K562 (cell line): ENCODE data around the gene CRB2. TPM values are rescaled to one million over a fixed set of nuclear protein-coding genes. Genes with fewer than 3 reads are reported as not detected.
A peak's percentile ranks its signal among the peaks of the same experiment; 100 is the strongest.

ENCODE experiments used
- E2F3 ChIP-seq: fragments of 250-450 bp; sonication (Bioruptor Pico); IDR thresholded peaks from 2 replicates; pipeline ENCODE4 v1.4.0; 2020; ENCODE audit warnings: mild to moderate bottlenecking
- ELF1 ChIP-seq: fragments of 200-800 bp; sonication (Bioruptor generic); IDR thresholded peaks from 2 replicates; pipeline ENCODE4 v1.6.1; 2016; ENCODE audit warnings: missing genetic modification characterization, missing compliant biosample characterization
- FOXA3 ChIP-seq, 2 experiments: fragments of 450-650 bp in 1 of 2; sonication (generic) in 1 of 2; formaldehyde crosslinking; IDR thresholded peaks in 1 of 2; conservative IDR thresholded peaks in 1 of 2; 2 replicates each; pipeline versions ENCODE4 v1.4.0 to v1.8.0; 2020 to 2022; ENCODE audit warnings: mild to moderate bottlenecking in 2 of 2, missing genetic modification reagents in 1 of 2
- GATAD2A ChIP-seq: fragments of 450-650 bp; IDR thresholded peaks from 2 replicates; pipeline ENCODE4 v1.6.1; 2017
- GTF2B ChIP-seq: IDR thresholded peaks from 2 replicates; pipeline ENCODE4 v1.6.1; 2011; ENCODE audit not compliant: insufficient read length; ENCODE audit errors: extremely low read depth
- HIVEP1 ChIP-seq: fragments of 250-450 bp; sonication (Bioruptor Pico); IDR thresholded peaks from 2 replicates; pipeline ENCODE4 v1.4.0; 2020; ENCODE audit warnings: mild to moderate bottlenecking
- ILF3 ChIP-seq: fragments of 450-650 bp; IDR thresholded peaks from 2 replicates; pipeline ENCODE4 v1.6.1; 2018; ENCODE audit warnings: antibody characterized with exemption, mild to moderate bottlenecking, moderate library complexity, borderline replicate concordance
- IRF9 ChIP-seq: fragments of 450-650 bp; IDR thresholded peaks from 2 replicates; pipeline ENCODE4 v1.6.1; 2016; ENCODE audit warnings: missing biosample characterization, missing genetic modification characterization
- L3MBTL2 ChIP-seq: fragments of 450-650 bp; IDR thresholded peaks from 2 replicates; pipeline ENCODE4 v1.6.1; 2016; ENCODE audit warnings: mild to moderate bottlenecking, moderate library complexity
- MTA2 ChIP-seq: fragments of 450-650 bp; IDR thresholded peaks from 2 replicates; pipeline ENCODE4 v1.6.1; 2016; ENCODE audit warnings: low read depth
- RBM25 ChIP-seq: fragments of 200-400 bp; formaldehyde crosslinking; IDR thresholded peaks from 2 replicates; pipeline ENCODE4 v1.6.1; 2018; ENCODE audit warnings: low read length, low read depth, moderate library complexity; ENCODE audit not compliant: severe bottlenecking
- SMAD4 ChIP-seq: fragments of 250-450 bp; sonication (Bioruptor Pico); conservative IDR thresholded peaks from 2 replicates; pipeline ENCODE4 v1.8.0; 2021; ENCODE audit warnings: inconsistent platforms, mild to moderate bottlenecking, moderate library complexity
- SUPT5H ChIP-seq: fragments of 450-650 bp; IDR thresholded peaks from 2 replicates; pipeline ENCODE4 v1.6.1; 2016
- ZEB2 ChIP-seq: fragments of 450-650 bp; IDR thresholded peaks from 2 replicates; pipeline ENCODE4 v1.6.1; 2016
- ZNF699 ChIP-seq: fragments of 250-450 bp; sonication (Bioruptor Pico); IDR thresholded peaks from 2 replicates; pipeline ENCODE4 v1.8.0; 2021; ENCODE audit warnings: mild to moderate bottlenecking, moderate library complexity; ENCODE audit not compliant: insufficient replicate concordance
- polyA plus RNA-seq, 8 experiments: library from polyadenylated mRNA; depleted of rRNA in 4 of 8; stranded (reverse) in 5 of 8; unstranded in 3 of 8; fragments of >200 nt; fragmentation: Nextera tagmentation in 2 of 8; fragmentation: Illumina TruSeq in 1 of 8; extraction: Ambion mirVana in 2 of 8; extraction: Trizol in 1 of 8; gene quantifications; 2 replicates each; pipeline versions ENCODE4 v1.2.1 to v1.2.3, GENCODE V29; 2011 to 2014; ENCODE audit warnings: inconsistent platforms in 1 of 8, missing spikeins in 1 of 8
- total RNA-seq, 7 experiments: library from RNA; depleted of rRNA in 6 of 7; stranded (reverse); fragments of >200 nt in 6 of 7; fragmentation: Illumina TruSeq in 2 of 7; extraction: Trizol in 2 of 7; gene quantifications; 2 replicates each; pipeline versions ENCODE4 v1.2.1 to v1.2.3, GENCODE V29; 2011 to 2021; ENCODE audit warnings: low replicate concordance in 1 of 7
- TF ChIP-seq, protein P1 (sequence below), 3 experiments: fragments of 200-800 bp in 1 of 3; fragments of 250-450 bp in 1 of 3; fragments of 450-650 bp in 1 of 3; sonication (Bioruptor Pico) in 1 of 3; sonication (Bioruptor generic) in 1 of 3; formaldehyde crosslinking in 1 of 3; IDR thresholded peaks; 2 replicates each; pipeline versions ENCODE4 v1.6.1 to v1.8.0; 2016 to 2022; ENCODE audit warnings: mild to moderate bottlenecking in 2 of 3, missing genetic modification characterization in 2 of 3, missing compliant biosample characterization in 1 of 3, moderate library complexity in 1 of 3
- TF ChIP-seq, protein P2 (sequence below): sonication (generic); formaldehyde crosslinking; IDR thresholded peaks from 2 replicates; pipeline ENCODE4 v1.8.0; 2022; ENCODE audit warnings: missing genetic modification reagents, mild to moderate bottlenecking, moderate library complexity, borderline replicate concordance
- TF ChIP-seq, protein P3 (sequence below), 2 experiments: fragments of 450-650 bp in 1 of 2; sonication (generic) in 1 of 2; formaldehyde crosslinking in 1 of 2; IDR thresholded peaks in 1 of 2; conservative IDR thresholded peaks in 1 of 2; 2 replicates each; pipeline versions ENCODE4 v1.6.1 to v1.8.1; 2016 to 2023; ENCODE audit warnings: mild to moderate bottlenecking in 2 of 2, moderate library complexity in 2 of 2, inconsistent platforms in 1 of 2, missing genetic modification reagents in 1 of 2

Gene CRB2
- total and polyA plus RNA-seq, 9 of the 15 experiments (the other 6 are each of a cell fraction or from before 2014, with no cell fraction given) = 0.13 to 1.2 (median 0.25) TPM; not detected in 2

DNA sequence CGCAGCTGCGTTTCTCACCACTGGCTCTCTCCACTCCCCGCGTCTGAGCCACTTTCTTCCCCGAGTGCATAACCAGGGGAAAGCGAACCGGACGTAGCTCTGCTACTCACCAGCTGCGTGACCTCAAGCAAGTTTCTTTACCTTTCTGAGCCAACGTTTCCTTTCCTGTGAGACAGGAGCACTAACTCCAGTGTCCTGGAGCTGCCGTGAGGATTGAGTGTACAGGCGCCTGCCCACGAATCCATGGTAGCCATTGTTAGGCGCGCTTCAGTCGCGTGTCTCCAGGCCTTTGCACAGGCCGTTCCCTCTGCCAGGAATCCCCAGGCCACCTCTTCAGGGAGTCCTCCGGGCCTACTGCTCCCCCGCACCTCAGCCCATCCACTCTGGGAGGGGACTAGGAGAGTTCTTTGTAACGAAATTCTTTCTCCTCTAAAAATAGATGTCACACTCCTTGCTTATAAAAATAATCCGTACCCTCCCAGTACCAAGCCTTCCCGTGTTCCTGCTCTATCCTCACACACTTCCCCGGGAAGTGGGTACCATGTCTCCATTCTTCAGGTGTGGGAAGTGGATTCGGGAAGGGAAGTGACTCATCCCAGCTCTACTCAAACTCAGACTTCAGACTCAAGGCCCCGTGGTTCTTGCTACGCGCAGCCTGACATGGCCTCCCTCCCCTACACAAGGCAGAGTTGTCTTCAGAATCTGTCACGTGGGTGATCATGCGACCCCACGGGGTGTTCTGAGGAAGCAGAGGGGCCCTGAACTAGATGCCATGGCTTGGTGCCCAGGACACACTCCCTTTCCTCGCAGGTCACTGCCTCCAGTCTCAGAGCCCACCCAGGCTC is 16.1 kb upstream of the CRB2 start (continued):
- TF ChIP-seq, protein P1, sequence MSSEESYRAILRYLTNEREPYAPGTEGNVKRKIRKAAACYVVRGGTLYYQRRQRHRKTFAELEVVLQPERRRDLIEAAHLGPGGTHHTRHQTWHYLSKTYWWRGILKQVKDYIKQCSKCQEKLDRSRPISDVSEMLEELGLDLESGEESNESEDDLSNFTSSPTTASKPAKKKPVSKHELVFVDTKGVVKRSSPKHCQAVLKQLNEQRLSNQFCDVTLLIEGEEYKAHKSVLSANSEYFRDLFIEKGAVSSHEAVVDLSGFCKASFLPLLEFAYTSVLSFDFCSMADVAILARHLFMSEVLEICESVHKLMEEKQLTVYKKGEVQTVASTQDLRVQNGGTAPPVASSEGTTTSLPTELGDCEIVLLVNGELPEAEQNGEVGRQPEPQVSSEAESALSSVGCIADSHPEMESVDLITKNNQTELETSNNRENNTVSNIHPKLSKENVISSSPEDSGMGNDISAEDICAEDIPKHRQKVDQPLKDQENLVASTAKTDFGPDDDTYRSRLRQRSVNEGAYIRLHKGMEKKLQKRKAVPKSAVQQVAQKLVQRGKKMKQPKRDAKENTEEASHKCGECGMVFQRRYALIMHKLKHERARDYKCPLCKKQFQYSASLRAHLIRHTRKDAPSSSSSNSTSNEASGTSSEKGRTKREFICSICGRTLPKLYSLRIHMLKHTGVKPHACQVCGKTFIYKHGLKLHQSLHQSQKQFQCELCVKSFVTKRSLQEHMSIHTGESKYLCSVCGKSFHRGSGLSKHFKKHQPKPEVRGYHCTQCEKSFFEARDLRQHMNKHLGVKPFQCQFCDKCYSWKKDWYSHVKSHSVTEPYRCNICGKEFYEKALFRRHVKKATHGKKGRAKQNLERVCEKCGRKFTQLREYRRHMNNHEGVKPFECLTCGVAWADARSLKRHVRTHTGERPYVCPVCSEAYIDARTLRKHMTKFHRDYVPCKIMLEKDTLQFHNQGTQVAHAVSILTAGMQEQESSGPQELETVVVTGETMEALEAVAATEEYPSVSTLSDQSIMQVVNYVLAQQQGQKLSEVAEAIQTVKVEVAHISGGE (CRISPR knock-in tag; IDR thresholded peaks at IDR 0.05) = peak in 1 of 3 experiments; percentile 72; a peak in 2 of 6 replicates
- TF ChIP-seq ELF1 (tag) = no peak
- no peak for TF ChIP-seq RBM25
- no peak for TF ChIP-seq SUPT5H
- TF ChIP-seq HIVEP1 (CRISPR knock-in tag) = no peak
- no peak for TF ChIP-seq FOXA3 (CRISPR knock-in tag; conservative IDR thresholded peaks at IDR 0.05 in 1 of 2, IDR thresholded peaks at IDR 0.05 in 1 of 2)
- TF ChIP-seq E2F3 = no peak
- TF ChIP-seq GATAD2A = no peak
- no peak for TF ChIP-seq GTF2B
- TF ChIP-seq, protein P2, sequence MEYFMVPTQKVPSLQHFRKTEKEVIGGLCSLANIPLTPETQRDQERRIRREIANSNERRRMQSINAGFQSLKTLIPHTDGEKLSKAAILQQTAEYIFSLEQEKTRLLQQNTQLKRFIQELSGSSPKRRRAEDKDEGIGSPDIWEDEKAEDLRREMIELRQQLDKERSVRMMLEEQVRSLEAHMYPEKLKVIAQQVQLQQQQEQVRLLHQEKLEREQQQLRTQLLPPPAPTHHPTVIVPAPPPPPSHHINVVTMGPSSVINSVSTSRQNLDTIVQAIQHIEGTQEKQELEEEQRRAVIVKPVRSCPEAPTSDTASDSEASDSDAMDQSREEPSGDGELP (CRISPR knock-in tag) = peak; percentile 51; the same call in 1 of the 2 replicates
- no peak for TF ChIP-seq MTA2
- peak; percentile 26; the same call in 1 of the 2 replicates for TF ChIP-seq ZEB2
- no peak for TF ChIP-seq ZNF699 (CRISPR knock-in tag)
- no peak for TF ChIP-seq ILF3
- 0 out of 2 replicates have a peak, but pooled peaks have one; percentile 9 for TF ChIP-seq IRF9 (tag)
- TF ChIP-seq, protein P3, sequence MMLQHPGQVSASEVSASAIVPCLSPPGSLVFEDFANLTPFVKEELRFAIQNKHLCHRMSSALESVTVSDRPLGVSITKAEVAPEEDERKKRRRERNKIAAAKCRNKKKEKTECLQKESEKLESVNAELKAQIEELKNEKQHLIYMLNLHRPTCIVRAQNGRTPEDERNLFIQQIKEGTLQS (IDR thresholded peaks at IDR 0.05) = peak; percentile 75
- TF ChIP-seq, protein P3 (CRISPR knock-in tag; conservative IDR thresholded peaks at IDR 0.05) = no peak
- peak; percentile 62; the same call in 1 of the 2 replicates for TF ChIP-seq SMAD4 (CRISPR knock-in tag)
- 0 out of 2 replicates have a peak, but pooled peaks have one; percentile 23 for TF ChIP-seq L3MBTL2
